Glutamatergic neuron (in vitro differentiated cells): ENCODE measurements around the gene RNF115. TPM values are rescaled to one million over a fixed set of nuclear protein-coding genes. Genes with fewer than 3 reads are reported as not detected.

ENCODE experiments used
- DNase-seq: peaks from one replicate; pipeline ENCODE4 v3.0.0; 2022
- H3K27ac Mint-ChIP-seq: one replicate; pipeline ENCODE4 v1.8.0; 2020; ENCODE audit warnings: mild to moderate bottlenecking, mixed read lengths, inconsistent platforms; ENCODE audit not compliant: unreplicated experiment
- H3K27me3 Mint-ChIP-seq: one replicate; pipeline ENCODE4 v1.8.0; 2020; ENCODE audit warnings: mild to moderate bottlenecking, moderate library complexity, mixed read lengths, inconsistent platforms; ENCODE audit not compliant: unreplicated experiment
- H3K36me3 Mint-ChIP-seq: one replicate; pipeline ENCODE4 v1.8.0; 2020; ENCODE audit warnings: mild to moderate bottlenecking, mixed read lengths, inconsistent platforms; ENCODE audit not compliant: unreplicated experiment
- H3K4me1 Mint-ChIP-seq: one replicate; pipeline ENCODE4 v1.8.0; 2020; ENCODE audit warnings: mild to moderate bottlenecking, low read depth, mixed read lengths, inconsistent platforms; ENCODE audit not compliant: unreplicated experiment
- H3K4me3 Mint-ChIP-seq: one replicate; pipeline ENCODE4 v1.8.0; 2020; ENCODE audit warnings: mild to moderate bottlenecking, mixed read lengths, inconsistent platforms; ENCODE audit not compliant: unreplicated experiment
- H3K9me3 Mint-ChIP-seq: one replicate; pipeline ENCODE4 v1.8.0; 2020; ENCODE audit warnings: mild to moderate bottlenecking, moderate library complexity, mixed read lengths, inconsistent platforms; ENCODE audit not compliant: unreplicated experiment
- CTCF ChIP-seq: fragments of 200-600 bp; sonication (generic); IDR thresholded peaks from one replicate; pipeline ENCODE4 v1.5.0; 2021; ENCODE audit not compliant: partially characterized antibody, unreplicated experiment
- microRNA-seq: library from miRNA; unstranded; fragments of <30 nt; microRNA quantifications from one replicate; pipeline ENCODE4, GENCODE V29; 2020; ENCODE audit not compliant: unreplicated experiment
- total RNA-seq: library from RNA; stranded (reverse); fragmentation: NEBNext Ultra II Directional; extraction: Animal tissue kit (Norgen Biotek cat#: 25700); gene quantifications from one replicate; pipeline ENCODE4 v1.2.1, GENCODE V29; 2021; ENCODE audit not compliant: unreplicated experiment

Gene RNF115
- total RNA-seq, 1 donor from 2014 or later: 20.5 TPM

DNA sequence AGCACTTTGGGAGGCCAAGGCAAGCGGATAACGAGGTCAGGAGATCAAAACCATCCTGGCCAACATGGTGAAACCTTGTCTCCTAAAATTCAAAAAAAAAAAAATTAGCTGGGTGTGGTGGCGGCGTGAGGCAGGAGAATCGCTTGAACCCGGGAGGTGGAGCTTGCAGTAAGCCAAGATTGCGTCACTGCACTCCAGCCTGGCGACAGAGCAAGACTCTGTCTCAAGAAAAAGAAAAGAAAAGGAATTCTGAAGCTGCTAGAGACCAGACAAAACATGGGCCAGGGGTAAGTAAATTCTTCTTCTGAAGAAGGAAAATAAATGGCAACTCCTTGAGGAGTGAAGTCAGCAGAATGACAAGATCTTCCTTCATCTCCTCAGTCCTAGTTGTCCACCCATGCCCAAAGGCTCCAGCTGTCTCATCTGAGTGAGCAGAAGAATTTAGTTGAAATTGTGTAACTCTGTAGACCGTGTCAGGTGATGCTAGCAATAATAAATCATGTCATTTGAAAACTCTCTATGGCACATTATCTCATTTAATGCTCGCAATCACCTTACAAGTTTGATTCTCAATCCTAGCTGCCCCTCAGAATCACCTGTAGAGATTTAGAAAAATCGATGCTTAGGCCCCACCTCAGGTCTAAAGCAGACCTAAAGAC lies 131.0 kb downstream of the RNF115 start:
- Mint-ChIP-seq H3K4me1 (peaks cover 3% of the 10 kb centered on the region), H3K4me3 (no peak overlapping the region), H3K9me3 (peaks cover 4% of the 10 kb centered on the region), H3K36me3 (peaks cover 5% of the 10 kb centered on the region), H3K27ac (no peak overlapping the region), H3K27me3 (peaks cover 10% of the 10 kb centered on the region)
- no peak for DNase-seq
- TF ChIP-seq CTCF: no peak

- Mint-ChIP-seq H3K27ac (no peak overlapping the region), H3K4me3 (no peak overlapping the region), H3K27me3 (peaks cover 6% of the 10 kb centered on the region), H3K9me3 (peaks cover 4% of the 10 kb centered on the region), H3K36me3 (peaks cover 5% of the 10 kb centered on the region), H3K4me1 (peaks cover 2% of the 10 kb centered on the region)
- no peak for DNase-seq
- no peak for TF ChIP-seq CTCF
Measured at GRCh38 chr1:145690587-145691558, 133.0 kb downstream of the RNF115 start.

DNA sequence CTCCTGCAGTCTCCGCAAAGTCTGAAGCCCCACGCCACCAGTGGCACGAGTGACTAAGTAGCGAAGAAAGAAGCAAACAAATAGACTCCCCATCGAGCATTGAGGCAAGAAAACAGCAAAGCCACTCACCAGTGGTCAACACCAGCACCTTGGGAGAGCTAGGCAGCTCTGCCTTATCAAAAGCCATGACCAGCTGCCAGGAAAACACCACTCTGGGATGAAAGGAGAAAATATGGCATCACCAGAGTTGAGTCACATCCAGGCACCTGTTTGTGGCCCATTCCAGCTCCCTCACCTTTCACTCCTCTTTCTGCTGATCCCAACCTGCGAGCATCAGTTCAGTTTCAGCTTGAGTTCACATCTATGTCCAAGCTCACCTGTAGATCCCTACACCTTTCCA lies 134.0 kb downstream of the RNF115 start:
- Mint-ChIP-seq H3K9me3 (peaks cover 4% of the 10 kb centered on the region), H3K27me3 (peaks cover 4% of the 10 kb centered on the region), H3K27ac (no peak overlapping the region), H3K4me1 (peaks cover 1% of the 10 kb centered on the region), H3K36me3 (peaks cover 5% of the 10 kb centered on the region), H3K4me3 (no peak overlapping the region)
- DNase-seq: no peak
- TF ChIP-seq CTCF: no peak

GRCh38 chr1:145688924-145689323 lies 135.0 kb downstream of the RNF115 start:
- no peak for DNase-seq
- peaks cover 1% of the 10 kb centered on the region for H3K4me1 Mint-ChIP-seq
- no peak overlapping the region for H3K27ac Mint-ChIP-seq
- no peak overlapping the region for H3K4me3 Mint-ChIP-seq
- no peak for TF ChIP-seq CTCF
- peaks cover 5% of the 10 kb centered on the region for H3K36me3 Mint-ChIP-seq
- H3K9me3 Mint-ChIP-seq: peaks cover 4% of the 10 kb centered on the region
- peaks cover 4% of the 10 kb centered on the region for H3K27me3 Mint-ChIP-seq

Small RNA genes lying within 50 kb of the gene (microRNA-seq; reads per million reads assigned to microRNA genes)
- 1.7 reads per million, percentile 8 among the genes with 10 or more reads in this experiment for gene MIR6736

Other genes starting within 250 kb of the RNF115 start
- gene GPR89A, start 216.1 kb downstream of the RNF115 start, total RNA-seq: 31.4 TPM
- 1.7 TPM for gene PDZK1, start 116.7 kb downstream of the RNF115 start, total RNA-seq
- not detected for gene CD160, start 104.6 kb downstream of the RNF115 start, total RNA-seq
- 43.4 TPM for gene POLR3C, start 105 bp upstream of the RNF115 start, total RNA-seq
- gene NUDT17, start 21.5 kb upstream of the RNF115 start, total RNA-seq: 2.4 TPM
- gene PIAS3, start 35.0 kb upstream of the RNF115 start, total RNA-seq: 20.3 TPM
- 2.1 TPM for gene ANKRD35, start 61.8 kb upstream of the RNF115 start, total RNA-seq
- gene ITGA10, start 86.0 kb upstream of the RNF115 start, total RNA-seq: 1.1 TPM
- gene PEX11B, start 94.6 kb upstream of the RNF115 start, total RNA-seq: 24.7 TPM
- gene RBM8A, start 103.4 kb upstream of the RNF115 start, total RNA-seq: 206 TPM
- gene LIX1L, start 133.9 kb upstream of the RNF115 start, total RNA-seq: 20.3 TPM
- gene ANKRD34A, start 140.5 kb upstream of the RNF115 start, total RNA-seq: 0.59 TPM
- gene POLR3GL, start 140.6 kb upstream of the RNF115 start, total RNA-seq: 13.2 TPM
- gene TXNIP, start 172.5 kb upstream of the RNF115 start, total RNA-seq: 126 TPM
- not detected for gene HJV, start 197.6 kb upstream of the RNF115 start, total RNA-seq